Neural progenitor cell (in vitro differentiated cells): Measurements from ENCODE around the gene CCDC142. TPM values are rescaled to one million over a fixed set of nuclear protein-coding genes. Genes with fewer than 3 reads are reported as not detected.

ENCODE experiments used
- DNase-seq: peaks from one replicate; pipeline ENCODE4 v3.0.0-alpha.2; 2016; ENCODE audit warnings: low spot score
- H2AFZ ChIP-seq: fragments of 200-600 bp; sonication (generic); replicated peaks from 2 replicates; pipeline ENCODE4 v1.6.1; 2016; ENCODE audit warnings: antibody characterized with exemption
- H3F3A ChIP-seq: fragments of 200-600 bp; sonication (generic); 2 replicates; pipeline ENCODE4 v1.6.1; 2016; ENCODE audit warnings: antibody characterized with exemption, low read depth
- H3K27ac ChIP-seq: fragments of 200-600 bp; sonication (generic); 2 replicates; pipeline ENCODE4 v1.5.1; 2016; ENCODE audit warnings: mild to moderate bottlenecking
- H3K27me3 ChIP-seq: fragments of 200-600 bp; sonication (generic); 2 replicates; pipeline ENCODE4 v1.6.1; 2016; ENCODE audit warnings: mild to moderate bottlenecking, moderate library complexity
- H3K36me3 ChIP-seq: fragments of 200-600 bp; sonication (generic); 2 replicates; pipeline ENCODE4 v1.5.1; 2016
- H3K4me1 ChIP-seq: fragments of 200-600 bp; sonication (generic); 2 replicates; pipeline ENCODE4 v1.6.1; 2016; ENCODE audit warnings: mixed run types
- H3K4me2 ChIP-seq: fragments of 200-600 bp; sonication (generic); 2 replicates; pipeline ENCODE4 v1.6.1; 2016
- H3K4me3 ChIP-seq: fragments of 200-600 bp; sonication (generic); 2 replicates; pipeline ENCODE4 v1.5.1; 2016
- H3K79me2 ChIP-seq: fragments of 200-600 bp; sonication (generic); 2 replicates; pipeline ENCODE4 v1.6.1; 2016; ENCODE audit warnings: low read depth
- H3K9ac ChIP-seq: fragments of 200-600 bp; sonication (generic); 2 replicates; pipeline ENCODE4 v1.6.1; 2016
- H3K9me3 ChIP-seq: fragments of 200-600 bp; sonication (generic); 2 replicates; pipeline ENCODE4 v1.5.1; 2016; ENCODE audit warnings: low read depth
- H4K20me1 ChIP-seq: fragments of 200-600 bp; sonication (generic); 2 replicates; pipeline ENCODE4 v1.6.1; 2016; ENCODE audit warnings: low read depth
- H3K27ac Mint-ChIP-seq: 3 replicates; pipeline ENCODE4 v1.8.0; 2021; ENCODE audit warnings: mixed read lengths
- H3K27me3 Mint-ChIP-seq: 2 replicates; pipeline ENCODE4 v1.8.0; 2022; ENCODE audit warnings: low read depth, mild to moderate bottlenecking, inconsistent platforms, moderate library complexity, mixed read lengths; ENCODE audit not compliant: insufficient read depth
- H3K36me3 Mint-ChIP-seq: 3 replicates; pipeline ENCODE4 v1.8.0; 2021; ENCODE audit warnings: mixed read lengths
- H3K4me1 Mint-ChIP-seq: 3 replicates; pipeline ENCODE4 v1.8.0; 2021; ENCODE audit warnings: mixed read lengths
- H3K4me3 Mint-ChIP-seq: 3 replicates; pipeline ENCODE4 v1.8.0; 2021; ENCODE audit warnings: mild to moderate bottlenecking, moderate library complexity, mixed read lengths
- H3K9me3 Mint-ChIP-seq: 3 replicates; pipeline ENCODE4 v1.8.0; 2020; ENCODE audit warnings: mixed read lengths
- CTCF ChIP-seq: fragments of 200-600 bp; sonication (generic); IDR thresholded peaks from 2 replicates; pipeline ENCODE4 v1.5.1; 2017; ENCODE audit warnings: antibody characterized with exemption, mild to moderate bottlenecking
- EZH2 ChIP-seq: fragments of 200-600 bp; sonication (generic); IDR thresholded peaks from 2 replicates; pipeline ENCODE4 v1.6.1; 2017; ENCODE audit warnings: antibody characterized with exemption, mild to moderate bottlenecking, moderate library complexity
- EZH2phosphoT487 ChIP-seq: fragments of 200-600 bp; sonication (generic); IDR thresholded peaks from 2 replicates; pipeline ENCODE4 v1.6.1; 2017; ENCODE audit warnings: antibody characterized with exemption
- total RNA-seq: library from RNA; depleted of rRNA; stranded (reverse); fragments of >200 nt; gene quantifications from 2 replicates; pipeline ENCODE4 v1.2.3, GENCODE V29; 2015; ENCODE audit warnings: low replicate concordance

CCDC142 gene
- total RNA-seq, 1 donor from 2014 or later = 12.0 TPM

- H4K20me1 ChIP-seq = peaks cover 26% of the 10 kb centered on the region
- no peaks in the 10 kb centered on the region for H3K9me3 ChIP-seq
- H3K27ac ChIP-seq = no peak overlapping the region
- H3K4me2 ChIP-seq = no peak overlapping the region
- H3K36me3 Mint-ChIP-seq = peaks cover 4% of the 10 kb centered on the region
- peaks cover 84% of the 10 kb centered on the region for H3K27me3 ChIP-seq
- peaks cover 27% of the 10 kb centered on the region for H3K4me1 Mint-ChIP-seq
- H3F3A ChIP-seq = peaks cover 58% of the 10 kb centered on the region
- peaks cover 5% of the 10 kb centered on the region for H3K79me2 ChIP-seq
- H3K27me3 Mint-ChIP-seq = peaks cover 64% of the 10 kb centered on the region
- peaks cover 3% of the 10 kb centered on the region for H3K9me3 Mint-ChIP-seq
- H3K36me3 ChIP-seq = no peaks in the 10 kb centered on the region
- no peak overlapping the region for H2AFZ ChIP-seq
- H3K4me3 Mint-ChIP-seq = peak overlapping the region; percentile 52
- H3K4me1 ChIP-seq = peaks cover 27% of the 10 kb centered on the region
- no peak overlapping the region for H3K9ac ChIP-seq
- DNase-seq = no peak
- H3K4me3 ChIP-seq = no peak overlapping the region
- H3K27ac Mint-ChIP-seq = peak overlapping the region; percentile 54
- TF ChIP-seq CTCF (no peak), EZH2 (no peak), EZH2phosphoT487 (no peak)
These were observed 28.5 kb upstream of the CCDC142 start for GRCh38 chr2:74511104-74511989.

GRCh38 chr2:74510272-74510671 is 27.5 kb upstream of the CCDC142 start:
- Histone ChIP-seq H2AFZ (no peak overlapping the region), H3K4me3 (no peak overlapping the region), H4K20me1 (peaks cover 22% of the 10 kb centered on the region), H3F3A (peaks cover 52% of the 10 kb centered on the region), H3K4me1 (peaks cover 27% of the 10 kb centered on the region), H3K36me3 (no peaks in the 10 kb centered on the region), H3K27ac (no peak overlapping the region), H3K9me3 (no peaks in the 10 kb centered on the region), H3K79me2 (peaks cover 13% of the 10 kb centered on the region), H3K27me3 (peaks cover 82% of the 10 kb centered on the region), H3K4me2 (no peak overlapping the region), H3K9ac (no peak overlapping the region)
- Mint-ChIP-seq H3K27ac (no peak overlapping the region), H3K4me3 (no peak overlapping the region), H3K27me3 (peaks cover 57% of the 10 kb centered on the region), H3K36me3 (peaks cover 11% of the 10 kb centered on the region), H3K4me1 (peaks cover 27% of the 10 kb centered on the region), H3K9me3 (peaks cover 3% of the 10 kb centered on the region)
- no peak for DNase-seq
- TF ChIP-seq CTCF (no peak), EZH2phosphoT487 (no peak), EZH2 (no peak)

GRCh38 chr2:74507926-74508520 is 25.2 kb upstream of the CCDC142 start:
- Mint-ChIP-seq H3K27me3 (peaks cover 71% of the 10 kb centered on the region), H3K9me3 (peaks cover 3% of the 10 kb centered on the region), H3K36me3 (peaks cover 21% of the 10 kb centered on the region), H3K27ac (no peak overlapping the region), H3K4me3 (peak overlapping the region; percentile 99), H3K4me1 (peaks cover 31% of the 10 kb centered on the region)
- H3K4me2 ChIP-seq = peak overlapping the region; percentile 89
- H3K27me3 ChIP-seq = peaks cover 82% of the 10 kb centered on the region
- H3K4me3 ChIP-seq = peak overlapping the region; percentile 69
- peaks cover 14% of the 10 kb centered on the region for H3K4me1 ChIP-seq
- H2AFZ ChIP-seq = peak overlapping the region; percentile 94
- no peak overlapping the region for H3K9ac ChIP-seq
- H3F3A ChIP-seq = peaks cover 39% of the 10 kb centered on the region
- TF ChIP-seq EZH2 (peak; percentile 52), CTCF (no peak)
- peaks cover under 1% of the 10 kb centered on the region for H4K20me1 ChIP-seq
- peak; percentile 56 for DNase-seq
- no peaks in the 10 kb centered on the region for H3K9me3 ChIP-seq
- no peak overlapping the region for H3K27ac ChIP-seq
- peaks cover 13% of the 10 kb centered on the region for H3K79me2 ChIP-seq
- no peaks in the 10 kb centered on the region for H3K36me3 ChIP-seq
